Tongue (tissue), 2 donors: Measurements from ENCODE around the gene PNKP. TPM values are rescaled to one million over a fixed set of nuclear protein-coding genes. Genes with fewer than 3 reads are reported as not detected.
A peak's percentile ranks its signal among the peaks of the same experiment; 100 is the strongest.
"Not testable (repeated sequence)": the region's sequence is repeated elsewhere in the genome, so short reads cannot be mapped to it uniquely, and the experiment has no call there.

ENCODE experiments used
- DNase-seq: peaks from one replicate; pipeline ENCODE4 v3.0.0-alpha.2; 2015
- total RNA-seq: library from RNA; depleted of rRNA; stranded (reverse); fragments of >200 nt; gene quantifications from one replicate; pipeline ENCODE4 v1.2.3, GENCODE V29; 2014

The PNKP gene
- total RNA-seq, 1 donor from 2014 or later, result 23.1 TPM

DNA sequence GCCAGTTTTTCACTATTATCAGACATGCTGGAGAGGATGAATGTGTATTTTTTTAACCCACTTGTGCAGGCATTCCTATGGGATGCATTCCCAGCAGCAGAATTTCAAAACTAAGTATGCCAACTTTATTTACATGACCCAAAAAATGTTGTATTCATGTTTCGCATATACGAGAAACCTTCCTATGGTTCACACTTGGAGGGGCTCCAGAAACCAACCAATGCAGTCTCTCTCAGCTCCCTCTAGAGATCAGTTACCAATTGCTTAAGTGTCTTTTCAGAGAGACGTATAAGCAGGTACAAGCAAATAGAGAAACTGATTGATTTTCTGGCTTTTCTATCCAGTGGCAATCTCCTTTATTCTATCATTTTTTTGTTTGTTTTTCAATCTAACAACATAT is 22.0 kb downstream of the PNKP start:
- DNase-seq, result peak; percentile 12

GRCh38 chr19:49844138-49845095 is 23.0 kb downstream of the PNKP start:
- no peak for DNase-seq

GRCh38 chr19:49843265-49843664 is 24.1 kb downstream of the PNKP start:
- no peak for DNase-seq

DNA sequence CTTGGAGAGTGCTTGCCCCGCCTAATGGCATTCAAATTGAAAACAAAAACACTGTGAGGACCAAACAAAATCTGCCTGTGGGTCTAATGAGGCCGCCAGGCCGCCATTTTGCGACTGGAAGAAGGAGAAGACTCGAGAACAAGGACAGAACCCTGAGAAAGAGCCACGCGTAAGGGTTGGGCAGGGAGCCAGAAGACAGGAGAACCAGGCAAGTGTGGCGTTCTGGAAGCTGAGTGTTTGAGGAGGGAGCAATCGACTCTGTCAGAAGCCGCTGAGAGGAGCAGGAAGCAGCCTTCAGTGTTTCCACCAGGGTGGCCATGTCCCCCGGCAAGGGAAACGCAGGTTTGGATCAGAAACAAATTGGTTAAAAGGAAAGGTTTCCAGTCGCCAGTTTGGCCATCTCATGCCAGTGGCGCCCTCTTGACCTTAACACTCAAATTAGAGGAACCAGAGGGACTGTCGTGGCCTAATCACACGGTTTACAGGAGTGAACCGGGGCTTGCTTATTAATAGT is 26.6 kb downstream of the PNKP start:
- DNase-seq, result no peak

DNA sequence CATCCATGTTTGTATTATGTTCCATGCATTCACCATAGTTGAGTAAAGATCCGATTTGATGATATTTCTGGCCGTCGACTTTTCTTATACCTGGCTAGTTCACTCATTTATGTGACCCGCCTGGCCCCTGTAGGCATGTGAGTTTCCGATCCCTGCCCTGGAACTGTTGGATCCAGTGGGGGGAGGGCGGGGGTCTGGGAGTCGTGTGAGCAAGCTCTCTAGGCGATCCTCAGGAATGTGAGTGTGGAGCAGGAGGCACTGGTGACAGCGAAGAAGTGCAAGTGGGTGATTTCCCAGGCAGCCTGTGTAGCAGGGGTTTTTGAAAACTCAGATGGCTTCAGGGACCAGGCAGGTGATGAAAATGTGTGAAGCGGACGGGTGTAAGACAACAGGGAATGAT is 27.1 kb downstream of the PNKP start:
- DNase-seq, result no peak

DNA sequence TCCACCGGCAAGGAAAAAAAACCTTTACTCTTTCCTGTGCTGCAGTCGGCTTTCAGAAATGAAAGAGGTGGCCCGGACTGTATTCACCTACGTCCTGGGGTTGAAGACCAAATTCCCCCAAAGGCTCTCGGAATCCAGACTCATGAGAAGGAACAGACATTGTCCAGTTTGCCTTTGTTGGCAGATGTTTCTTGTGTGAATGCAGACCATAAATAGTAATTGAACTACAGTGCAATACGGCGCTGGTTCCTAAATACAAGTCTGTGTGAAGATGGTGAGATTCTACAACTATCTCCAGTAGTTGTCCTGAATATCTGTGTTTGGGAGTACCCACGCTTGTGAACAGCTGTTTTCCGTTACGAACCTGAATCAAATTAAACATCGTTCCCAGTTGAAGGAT is 27.7 kb downstream of the PNKP start:
- DNase-seq, result no peak

DNA sequence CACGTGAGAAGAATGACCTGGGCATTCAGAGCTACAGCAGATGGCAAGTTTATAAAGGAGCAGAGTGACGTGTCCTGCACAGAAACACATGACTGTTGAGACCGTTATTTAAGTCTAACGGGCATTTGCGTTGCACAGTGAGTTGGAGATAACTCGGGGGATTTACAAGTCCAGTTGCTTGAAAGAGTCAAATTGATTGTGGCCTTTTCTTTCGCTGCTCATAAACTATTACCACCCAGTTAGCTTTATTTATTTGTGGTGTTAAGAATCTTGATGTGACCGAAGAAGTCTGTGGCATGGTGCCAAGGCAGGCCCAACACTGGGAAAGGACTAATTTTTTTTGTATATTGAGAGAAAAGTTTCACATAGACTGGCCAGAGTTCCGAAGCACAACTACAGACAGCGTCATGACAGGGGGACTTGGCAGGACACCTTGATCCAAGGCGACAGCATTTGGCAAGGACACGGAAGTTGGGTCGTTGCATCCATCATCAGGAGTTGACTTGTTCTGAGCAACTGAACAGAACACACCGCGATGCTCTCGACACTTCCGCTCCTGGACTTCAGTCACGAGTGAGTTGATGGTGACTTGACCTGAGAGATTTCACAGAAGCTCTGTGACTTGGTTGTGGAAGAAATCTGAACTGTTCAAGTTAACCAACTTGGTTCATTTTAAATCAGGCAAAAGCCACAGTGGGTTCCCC is 28.3 kb downstream of the PNKP start:
- DNase-seq, result no peak

- DNase-seq, result no peak
These were observed 30.0 kb downstream of the PNKP start for GRCh38 chr19:49837425-49837824.

GRCh38 chr19:49837009-49837310 is 30.4 kb downstream of the PNKP start:
- DNase-seq, result no peak

GRCh38 chr19:49836176-49837008 is 31.0 kb downstream of the PNKP start:
- no peak for DNase-seq

DNA sequence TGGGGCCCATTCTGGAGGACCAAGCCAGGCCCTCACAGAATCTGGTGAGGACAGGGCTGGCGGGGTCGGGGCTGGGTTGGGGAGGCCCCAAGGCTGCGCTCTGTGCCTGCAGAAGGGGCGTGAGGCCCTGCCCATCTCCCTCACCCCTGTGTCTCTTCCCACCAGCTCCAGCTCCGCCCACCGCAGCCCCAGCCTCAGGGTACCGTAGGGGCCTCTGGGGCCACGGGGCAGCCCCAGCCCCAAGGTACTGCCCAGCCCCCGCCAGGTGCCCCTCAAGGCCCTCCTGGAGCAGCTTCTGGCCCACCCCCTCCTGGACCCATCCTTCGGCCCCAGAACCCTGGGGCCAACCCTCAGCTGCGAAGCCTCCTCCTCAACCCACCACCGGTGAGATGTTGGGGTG is 31.8 kb downstream of the PNKP start:
- DNase-seq, result no peak

DNA sequence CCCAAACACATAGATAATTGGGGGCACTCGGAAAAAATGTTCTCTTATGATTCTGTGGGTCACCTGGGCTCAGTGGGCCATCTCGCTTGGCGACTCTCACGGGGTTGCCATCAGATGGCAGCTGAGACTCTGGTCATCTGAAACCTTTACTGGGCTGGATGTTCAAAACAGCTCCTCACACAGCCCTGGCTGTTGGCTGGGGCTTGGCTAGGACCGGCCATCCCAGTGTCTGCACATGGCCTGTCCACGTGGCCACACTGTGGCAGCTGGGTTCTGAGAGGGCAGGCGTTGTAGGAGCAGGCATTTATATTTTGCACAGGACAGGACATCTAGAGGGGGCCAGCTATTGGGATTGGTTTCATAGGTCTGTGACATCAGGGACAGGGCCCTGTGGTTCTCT is 33.8 kb downstream of the PNKP start:
- no peak for DNase-seq

- no peak for DNase-seq
These were observed 34.8 kb downstream of the PNKP start for GRCh38 chr19:49832556-49832955.

GRCh38 chr19:49831592-49831991 is 35.8 kb downstream of the PNKP start:
- no peak for DNase-seq

GRCh38 chr19:49830766-49831165 is 36.6 kb downstream of the PNKP start:
- no peak for DNase-seq

DNA sequence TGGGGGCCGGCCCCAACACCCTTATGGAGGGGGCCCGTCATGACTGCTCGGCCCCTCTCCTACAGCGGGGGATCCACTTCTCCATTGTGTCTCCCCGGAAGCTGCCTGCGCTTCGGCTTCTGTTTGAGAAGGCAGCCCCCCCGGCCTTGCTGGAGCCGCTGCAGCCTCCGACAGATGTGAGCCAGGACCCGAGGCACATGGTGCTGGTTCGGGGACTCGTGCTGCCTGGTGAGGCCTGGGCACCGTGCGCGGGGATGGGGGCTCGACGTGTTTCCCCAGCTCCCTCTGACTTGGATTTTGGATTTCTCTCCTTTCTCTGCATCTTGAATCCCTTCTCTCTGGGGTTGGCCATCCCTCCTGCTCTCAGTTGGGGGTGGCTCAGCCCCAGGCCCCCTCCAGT is 37.7 kb downstream of the PNKP start:
- DNase-seq, result no peak

- no peak for DNase-seq
These were observed 38.2 kb downstream of the PNKP start for GRCh38 chr19:49829200-49829599.

DNA sequence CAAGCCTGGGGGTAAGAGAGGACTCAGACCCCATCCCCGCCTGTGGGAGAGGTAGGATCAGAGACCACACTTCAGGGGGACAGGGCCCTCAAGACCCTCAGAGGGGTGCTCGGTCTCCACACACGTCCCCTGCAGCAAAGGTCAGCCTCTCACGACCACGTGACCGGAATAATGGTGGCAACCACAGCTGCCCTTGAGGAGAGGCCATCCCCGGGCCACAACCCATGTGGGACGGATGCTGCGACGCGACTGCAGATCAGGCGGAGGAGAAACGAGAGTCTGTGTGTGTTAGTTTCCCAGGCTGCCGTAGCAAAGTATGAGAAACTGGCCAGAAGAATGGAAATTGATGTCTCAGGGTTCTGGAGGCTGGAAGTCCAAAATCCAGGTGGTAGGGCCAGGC is 40.3 kb downstream of the PNKP start:
- DNase-seq, result no peak

- DNase-seq, result no peak
These were observed 42.7 kb downstream of the PNKP start for GRCh38 chr19:49824662-49825061.

DNA sequence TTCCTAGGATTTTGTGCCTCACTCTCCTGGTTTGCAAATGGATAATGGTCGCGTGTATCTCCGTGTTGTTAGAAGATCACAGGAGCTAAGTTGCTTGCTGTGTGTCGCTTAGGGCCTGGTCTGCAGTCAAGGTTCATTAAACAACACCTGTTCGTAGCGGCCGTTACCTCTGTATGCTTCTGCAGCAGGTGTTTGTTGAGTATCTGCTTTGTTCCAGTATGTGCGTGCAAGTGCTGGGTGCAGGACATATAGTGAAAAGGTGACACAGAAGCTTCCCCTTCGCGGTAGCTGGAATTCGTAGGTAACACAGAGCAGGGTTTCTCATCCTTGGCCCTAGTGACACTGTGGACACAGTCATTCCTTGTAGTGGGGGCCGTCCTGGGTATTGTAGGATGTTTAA is 43.9 kb downstream of the PNKP start:
- no peak for DNase-seq

GRCh38 chr19:49820125-49820524 is 47.3 kb downstream of the PNKP start:
- DNase-seq, result no peak

- DNase-seq, result not testable (repeated sequence)
These were observed 47.8 kb downstream of the PNKP start for GRCh38 chr19:49819452-49820115.
